PC-3 (cell line): Measurements from ENCODE around the gene RGS9BP. TPM values are rescaled to one million over a fixed set of nuclear protein-coding genes. Genes with fewer than 3 reads are reported as not detected.

ENCODE experiments used
- ATAC-seq: fragments of 200-7000 bp; cut with Tn5 transposase; 2 replicates; pipeline ENCODE4 v1.9.1; 2020; ENCODE audit warnings: mild to moderate bottlenecking, moderate library complexity
- BruUV-seq: library from RNA; stranded (reverse); fragments of 400-500 nt; replicated peaks from 2 replicates; lab custom pipeline; 2021; lab: Mats Ljungman, UMichigan
- CTCF ChIA-PET: fragments of 300-600 bp; sonication (Branson Sonifier 250); formaldehyde crosslinking; loops from one replicate; lab custom pipeline; 2022; ENCODE audit warnings: antibody characterized with exemption; lab: Charles Lee
- POLR2A ChIA-PET: fragments of 300-600 bp; sonication (Branson Sonifier 250); formaldehyde crosslinking; loops from one replicate; lab custom pipeline; 2022; ENCODE audit warnings: antibody characterized with exemption; ENCODE audit not compliant: unreplicated experiment; lab: Charles Lee
- DNase-seq: peaks from one replicate; pipeline ENCODE4 v3.0.0-alpha.2; 2015
- H2AFZ ChIP-seq: fragments of 300-600 bp; sonication (generic); 2 replicates; pipeline ENCODE4 v1.6.0; 2016; ENCODE audit warnings: antibody characterized with exemption, low read length
- H3F3A ChIP-seq: fragments of 300-600 bp; sonication (generic); one replicate; pipeline ENCODE4 v1.6.0; 2017; ENCODE audit warnings: antibody characterized with exemption, low read length, control low read depth, mild to moderate bottlenecking; ENCODE audit not compliant: unreplicated experiment
- H3K27ac ChIP-seq: fragments of 300-600 bp; sonication (generic); 2 replicates; pipeline ENCODE4 v1.5.1; 2016; ENCODE audit warnings: mild to moderate bottlenecking, low read length
- H3K27me3 ChIP-seq: fragments of 300-600 bp; sonication (generic); 2 replicates; pipeline ENCODE4 v1.6.1; 2016; ENCODE audit warnings: low read length, mixed read lengths
- H3K36me3 ChIP-seq: fragments of 300-600 bp; sonication (generic); 2 replicates; pipeline ENCODE4 v1.6.1; 2016; ENCODE audit warnings: low read depth, mixed run types, low read length, mixed read lengths
- H3K4me1 ChIP-seq: fragments of 300-600 bp; sonication (generic); 2 replicates; pipeline ENCODE4 v1.5.1; 2016; ENCODE audit warnings: low read length; ENCODE audit not compliant: insufficient read depth
- H3K4me2 ChIP-seq: fragments of 300-600 bp; sonication (generic); 2 replicates; pipeline ENCODE4 v1.6.0; 2016; ENCODE audit warnings: low read length
- H3K4me3 ChIP-seq: fragments of 300-600 bp; sonication (generic); 2 replicates; pipeline ENCODE4 v1.5.1; 2016; ENCODE audit warnings: mild to moderate bottlenecking, low read length, mixed read lengths
- H3K79me2 ChIP-seq: fragments of 300-600 bp; sonication (generic); 2 replicates; pipeline ENCODE4 v1.6.1; 2017; ENCODE audit warnings: low read length, mixed read lengths
- H3K9ac ChIP-seq: fragments of 300-600 bp; sonication (generic); 2 replicates; pipeline ENCODE4 v1.6.0; 2016; ENCODE audit warnings: mild to moderate bottlenecking, low read length
- H3K9me2 ChIP-seq: fragments of 300-600 bp; sonication (generic); replicated peaks from 2 replicates; pipeline ENCODE4 v1.6.1; 2016; ENCODE audit warnings: mixed run types, low read length, mixed read lengths
- H3K9me3 ChIP-seq: fragments of 300-600 bp; sonication (generic); 2 replicates; pipeline ENCODE4 v1.6.1; 2016; ENCODE audit warnings: low read length, mixed read lengths
- H4K20me1 ChIP-seq: fragments of 300-600 bp; sonication (generic); 2 replicates; pipeline ENCODE4 v1.6.1; 2016; ENCODE audit warnings: low read length, mixed read lengths
- CTCF ChIP-seq: fragments of 300-600 bp; sonication (generic); conservative IDR thresholded peaks from 2 replicates; pipeline ENCODE4 v1.5.1; 2017; ENCODE audit warnings: antibody characterized with exemption, low read depth, mild to moderate bottlenecking, low read length
- EZH2 ChIP-seq: fragments of 300-600 bp; sonication (generic); IDR thresholded peaks from one replicate; pipeline ENCODE4 v1.6.1; 2017; ENCODE audit warnings: antibody characterized with exemption, mild to moderate bottlenecking, low read length; ENCODE audit not compliant: unreplicated experiment
- EZH2phosphoT487 ChIP-seq: fragments of 300-600 bp; sonication (generic); IDR thresholded peaks from 2 replicates; pipeline ENCODE4 v1.6.1; 2018; ENCODE audit warnings: mild to moderate bottlenecking, antibody characterized with exemption, low read length, borderline replicate concordance
- intact Hi-C: fragments of 100-400 bp; cut with micrococcal nuclease; formaldehyde crosslinking; loops from 2 replicates; pipeline ENCODE4 v1.9.0; 2023
- total RNA-seq: library from RNA; depleted of rRNA; stranded (reverse); fragments of >200 nt; gene quantifications from 2 replicates; pipeline ENCODE4 v1.2.3, GENCODE V29; 2014

Gene RGS9BP
- total RNA-seq, 1 experiment from 2014 or later, result 1.6 TPM

DNA sequence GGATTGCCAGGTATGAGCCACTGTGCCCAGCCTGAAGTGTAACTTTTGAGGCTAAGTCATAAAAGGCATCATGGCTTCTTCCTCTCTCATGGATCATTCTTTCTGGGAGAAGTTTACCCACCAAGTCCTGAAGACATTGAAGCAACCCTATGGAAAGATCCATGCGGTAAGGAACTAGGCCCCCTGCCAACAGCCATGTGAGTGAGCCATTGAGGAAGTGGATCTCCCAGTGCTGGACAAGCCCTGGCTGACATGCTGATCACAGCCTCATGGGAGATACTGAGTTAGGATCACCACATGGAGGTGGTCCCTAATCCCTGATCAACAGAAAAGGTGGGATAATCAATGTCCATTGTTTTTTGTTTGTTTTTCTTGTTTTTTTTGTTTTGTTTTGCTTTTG, 12.7 kb downstream of the RGS9BP start:
- H3F3A ChIP-seq, result no peaks in the 10 kb centered on the region
- H3K4me3 ChIP-seq, result no peak overlapping the region
- ChIA-PET CTCF (no interaction called here), POLR2A (no interaction called here)
- intact Hi-C loops, result no loop called here
- no peaks in the 10 kb centered on the region for H3K27me3 ChIP-seq
- peaks cover 13% of the 10 kb centered on the region for H3K4me1 ChIP-seq
- DNase-seq, result no peak
- H3K4me2 ChIP-seq, result no peak overlapping the region
- H2AFZ ChIP-seq, result no peak overlapping the region
- H3K9ac ChIP-seq, result no peak overlapping the region
- no peaks in the 10 kb centered on the region for H3K9me3 ChIP-seq
- no peaks in the 10 kb centered on the region for H3K9me2 ChIP-seq
- peaks cover 25% of the 10 kb centered on the region for H3K79me2 ChIP-seq
- H3K36me3 ChIP-seq, result no peaks in the 10 kb centered on the region
- BruUV-seq, result no TSS peak
- no peak overlapping the region for H3K27ac ChIP-seq
- H4K20me1 ChIP-seq, result no peaks in the 10 kb centered on the region
- TF ChIP-seq EZH2 (no peak), CTCF (no peak), EZH2phosphoT487 (no peak)
- ATAC-seq, result no peak

DNA sequence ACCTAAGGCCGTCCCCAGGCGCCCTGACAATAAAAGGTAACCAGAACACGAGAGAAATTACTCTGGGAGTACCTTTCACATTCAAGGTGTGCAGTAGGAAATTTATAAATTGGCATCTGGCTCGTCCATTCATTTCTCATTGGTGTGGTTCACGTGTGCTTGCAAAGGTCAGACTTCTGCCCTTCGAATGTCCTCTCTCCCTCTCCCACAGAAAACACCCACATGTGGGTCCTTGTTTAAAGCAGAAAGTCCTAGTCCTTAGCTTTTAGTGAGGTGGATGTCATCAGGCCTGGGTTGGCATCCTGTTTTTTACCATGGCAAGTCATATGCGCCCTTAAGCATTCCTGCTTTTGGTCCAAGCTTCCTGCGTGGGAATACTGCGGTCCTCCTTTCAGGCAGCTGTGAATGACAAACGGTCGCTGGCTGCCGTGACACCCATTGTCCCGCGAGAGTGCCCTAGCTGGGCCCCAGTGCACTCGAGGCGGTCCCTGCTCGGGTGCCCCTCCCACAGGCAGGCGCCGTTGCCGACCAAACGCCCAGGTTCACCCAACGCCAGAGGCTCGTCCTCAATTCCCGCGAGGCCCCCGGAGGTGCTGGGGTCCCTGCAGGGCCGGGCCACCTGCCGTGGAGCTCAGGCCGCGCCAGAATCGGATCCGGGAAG, 15.8 kb downstream of the RGS9BP start, which contains the start of gene NUDT19:
Gene NUDT19 (plus strand): TSS at position 531 of the 661 bp plus-strand sequence. CDS start 140 bp downstream, outside the sequence.
- peak within 1 kb of the TSS; percentile 99 for H3K4me2 ChIP-seq
- H3K27me3 ChIP-seq, result no peaks in the 10 kb centered on the region
- DNase-seq (peak; percentile 76), ATAC-seq (peak; percentile 92)
- BruUV-seq, result TSS peak; percentile 36
- H3K9me2 ChIP-seq, result no peaks in the 10 kb centered on the region
- H3K36me3 ChIP-seq, result no peaks in the 10 kb centered on the region
- peak within 1 kb of the TSS; percentile 90 for H3K4me3 ChIP-seq
- H3F3A ChIP-seq, result no peaks in the 10 kb centered on the region
- intact Hi-C loops, result loop anchor here (5.0 kb wide), 2 partner anchors 236 to 281 kb away; partner anchors contain the start of genes CEP89 and FAAP24
- H3K4me1 ChIP-seq, result peaks cover 18% of the 10 kb centered on the region
- H2AFZ ChIP-seq, result peak within 1 kb of the TSS; percentile 68
- H3K79me2 ChIP-seq, result peaks cover 55% of the 10 kb centered on the region
- no peaks in the 10 kb centered on the region for H4K20me1 ChIP-seq
- peak within 1 kb of the TSS; percentile 92 for H3K9ac ChIP-seq
- H3K27ac ChIP-seq, result peak within 1 kb of the TSS; percentile 34
- CTCF ChIA-PET, result no interaction called here
- H3K9me3 ChIP-seq, result no peaks in the 10 kb centered on the region
- POLR2A ChIA-PET, result interaction anchor here (0.6 kb wide), 1 partner anchor 252 kb away, joined by 3 read pairs; no protein-coding TSS in a partner anchor
- TF ChIP-seq EZH2phosphoT487, result no peak
- no peak for TF ChIP-seq EZH2
- no peak for TF ChIP-seq CTCF
